Sigmoid colon (tissue), 4 donors: Measurements from ENCODE around the gene BSPH1.

Experiments
- CTCF ChIP-seq, 4 experiments: fragments of 450-650 bp in 3 of 4; fragments of 200-600 bp in 1 of 4; IDR thresholded peaks; one replicate each; pipeline ENCODE4 v1.5.1; 2016 to 2019; ENCODE audit warnings: antibody characterized with exemption in 4 of 4, mild to moderate bottlenecking in 3 of 4, moderate library complexity in 2 of 4
- EP300 ChIP-seq, 4 donors: sonication (generic); formaldehyde crosslinking; IDR thresholded peaks; one replicate each; pipeline ENCODE4 v1.6.1; 2017; ENCODE audit warnings: antibody characterized with exemption in 4 of 4
- POLR2A ChIP-seq, 2 donors: fragments of 450-650 bp; IDR thresholded peaks; one replicate each; pipeline ENCODE4 v1.6.1; 2016; ENCODE audit warnings: antibody characterized with exemption in 2 of 2, mild to moderate bottlenecking in 2 of 2, moderate library complexity in 2 of 2
- POLR2AphosphoS5 ChIP-seq, 4 donors: sonication (generic); formaldehyde crosslinking; IDR thresholded peaks; one replicate each; pipeline ENCODE4 v1.6.1; 2017; ENCODE audit warnings: antibody characterized with exemption in 4 of 4

GRCh38 chr19:48006762-48007161 lies 14.8 kb upstream of the BSPH1 start:
- no peak for TF ChIP-seq POLR2A (IDR thresholded peaks at IDR 0.05)
- no peak for TF ChIP-seq CTCF (IDR thresholded peaks at IDR 0.05)
- no peak for TF ChIP-seq POLR2AphosphoS5 (IDR thresholded peaks at IDR 0.05)
- no peak for TF ChIP-seq EP300 (IDR thresholded peaks at IDR 0.05)
